Measurements from ENCODE around the gene ZNF70.

ZNF70 gene

GRCh38 chr22:23689414-23689813 lies 61.5 kb downstream of the ZNF70 start:
- no peak for ATAC-seq
